ENCODE measurements around the gene DMBT1.

DNA sequence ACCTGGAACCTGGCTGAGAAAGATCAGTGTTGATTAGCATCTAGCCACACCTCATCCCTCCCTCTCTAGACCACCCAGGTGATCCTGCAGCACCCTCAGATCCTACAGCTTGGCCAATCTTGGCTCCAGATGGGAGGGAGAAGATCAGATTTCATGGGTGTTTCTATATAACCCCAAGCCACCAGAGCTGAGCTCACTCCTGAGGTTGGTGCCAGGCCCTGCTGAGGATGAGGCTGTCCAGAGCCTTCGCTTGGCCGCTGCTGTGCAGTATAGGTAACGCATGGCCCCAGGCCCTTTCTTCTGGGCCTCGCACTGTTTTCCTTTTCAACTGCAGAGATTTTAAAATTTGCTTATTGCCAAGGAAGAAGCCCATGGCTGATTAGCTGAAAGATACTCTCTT, 112.1 kb downstream of the DMBT1 start:
- TF ChIP-seq, protein P1, sequence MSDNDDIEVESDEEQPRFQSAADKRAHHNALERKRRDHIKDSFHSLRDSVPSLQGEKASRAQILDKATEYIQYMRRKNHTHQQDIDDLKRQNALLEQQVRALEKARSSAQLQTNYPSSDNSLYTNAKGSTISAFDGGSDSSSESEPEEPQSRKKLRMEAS (IDR thresholded peaks at IDR 0.05; ENCODE audit: low read depth, low read length): no peak
- TF ChIP-seq ZZZ3 (IDR thresholded peaks at IDR 0.05; ENCODE audit: control insufficient read depth, insufficient read length, low read depth) (no peak), POLR2AphosphoS5 (IDR thresholded peaks at IDR 0.05; ENCODE audit: low read length) (no peak), TCF12 (IDR thresholded peaks at IDR 0.05; ENCODE audit: low read depth, low read length) (no peak)
- TF ChIP-seq, protein P2, sequence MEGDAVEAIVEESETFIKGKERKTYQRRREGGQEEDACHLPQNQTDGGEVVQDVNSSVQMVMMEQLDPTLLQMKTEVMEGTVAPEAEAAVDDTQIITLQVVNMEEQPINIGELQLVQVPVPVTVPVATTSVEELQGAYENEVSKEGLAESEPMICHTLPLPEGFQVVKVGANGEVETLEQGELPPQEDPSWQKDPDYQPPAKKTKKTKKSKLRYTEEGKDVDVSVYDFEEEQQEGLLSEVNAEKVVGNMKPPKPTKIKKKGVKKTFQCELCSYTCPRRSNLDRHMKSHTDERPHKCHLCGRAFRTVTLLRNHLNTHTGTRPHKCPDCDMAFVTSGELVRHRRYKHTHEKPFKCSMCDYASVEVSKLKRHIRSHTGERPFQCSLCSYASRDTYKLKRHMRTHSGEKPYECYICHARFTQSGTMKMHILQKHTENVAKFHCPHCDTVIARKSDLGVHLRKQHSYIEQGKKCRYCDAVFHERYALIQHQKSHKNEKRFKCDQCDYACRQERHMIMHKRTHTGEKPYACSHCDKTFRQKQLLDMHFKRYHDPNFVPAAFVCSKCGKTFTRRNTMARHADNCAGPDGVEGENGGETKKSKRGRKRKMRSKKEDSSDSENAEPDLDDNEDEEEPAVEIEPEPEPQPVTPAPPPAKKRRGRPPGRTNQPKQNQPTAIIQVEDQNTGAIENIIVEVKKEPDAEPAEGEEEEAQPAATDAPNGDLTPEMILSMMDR (IDR thresholded peaks at IDR 0.05 in 2 of 3, conservative IDR thresholded peaks at IDR 0.05 in 1 of 3; ENCODE audit: control insufficient read depth in 2 of 3, extremely low read depth in 1 of 3, insufficient read depth in 1 of 3, low read depth in 3 of 3, low read length in 3 of 3): no peak
- TF ChIP-seq, protein P3, sequence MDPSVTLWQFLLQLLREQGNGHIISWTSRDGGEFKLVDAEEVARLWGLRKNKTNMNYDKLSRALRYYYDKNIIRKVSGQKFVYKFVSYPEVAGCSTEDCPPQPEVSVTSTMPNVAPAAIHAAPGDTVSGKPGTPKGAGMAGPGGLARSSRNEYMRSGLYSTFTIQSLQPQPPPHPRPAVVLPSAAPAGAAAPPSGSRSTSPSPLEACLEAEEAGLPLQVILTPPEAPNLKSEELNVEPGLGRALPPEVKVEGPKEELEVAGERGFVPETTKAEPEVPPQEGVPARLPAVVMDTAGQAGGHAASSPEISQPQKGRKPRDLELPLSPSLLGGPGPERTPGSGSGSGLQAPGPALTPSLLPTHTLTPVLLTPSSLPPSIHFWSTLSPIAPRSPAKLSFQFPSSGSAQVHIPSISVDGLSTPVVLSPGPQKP (IDR thresholded peaks at IDR 0.05; ENCODE audit: low read depth, low read length): no peak

All from GM12878 (cell line).